Posterior vena cava (tissue), 2 donors: ENCODE data around the gene RASL10A. TPM values are rescaled to one million over a fixed set of nuclear protein-coding genes. Genes with fewer than 3 reads are reported as not detected.

Experiments used
- DNase-seq: peaks from one replicate; pipeline ENCODE4 v3.0.0-alpha.2; 2020; ENCODE audit warnings: low spot score
- intact Hi-C, 2 donors: fragments of 100-400 bp; cut with DNase I; formaldehyde crosslinking; loops; one replicate each; pipeline versions ENCODE4 v1.14.1 to v1.14.2; 2022 to 2023
- total RNA-seq, 2 donors: library from RNA; stranded (reverse); fragmentation: NEBNext Ultra II Directional; extraction: Animal tissue kit (Norgen Biotek cat#: 25700); gene quantifications; one replicate each; pipeline ENCODE4 v1.2.1, GENCODE V29; 2021
- donor health status: DM: yes; HTN: yes; CAD: no.
- donor health status: DM: yes; HTN: yes; CAD: no.

RASL10A gene
- total RNA-seq, 2 donors from 2014 or later, result 0.71 to 1.9 TPM

- intact Hi-C loops, result no loop called here
- no peak for DNase-seq
Measured at GRCh38 chr22:29325785-29326315, 10.4 kb upstream of the RASL10A start.

GRCh38 chr22:29325356-29325755, 9.9 kb upstream of the RASL10A start:
- no peak for DNase-seq
- intact Hi-C loops, result no loop called here

GRCh38 chr22:29323641-29324040, 8.1 kb upstream of the RASL10A start:
- no peak for DNase-seq
- intact Hi-C loops, result loop anchor here in 1 of 2 donors (2.0 kb wide), 1 partner anchor 51 kb away; no protein-coding TSS in a partner anchor

- DNase-seq, result no peak
- intact Hi-C loops, result no loop called here
Measured at GRCh38 chr22:29320546-29320945, 5.0 kb upstream of the RASL10A start.

- intact Hi-C loops, result no loop called here
- DNase-seq, result no peak
Measured at GRCh38 chr22:29319072-29319471, 3.6 kb upstream of the RASL10A start.

- intact Hi-C loops, result no loop called here
- no peak for DNase-seq
Measured at GRCh38 chr22:29317827-29318454, 2.4 kb upstream of the RASL10A start.

GRCh38 chr22:29316141-29316828, 788 bp upstream of the RASL10A start:
- DNase-seq, result no peak
- intact Hi-C loops, result no loop called here

GRCh38 chr22:29314537-29315285, 786 bp downstream of the RASL10A start:
- DNase-seq, result no peak
- intact Hi-C loops, result no loop called here

GRCh38 chr22:29313576-29314466, 1.7 kb downstream of the RASL10A start:
- intact Hi-C loops, result no loop called here

GRCh38 chr22:29313126-29313575, 2.3 kb downstream of the RASL10A start:
- intact Hi-C loops, result no loop called here

More at GRCh38 chr22:29313576-29314466, 1.7 kb downstream of the RASL10A start:
- peak; percentile 78 for DNase-seq

GRCh38 chr22:29312218-29313125, 3.0 kb downstream of the RASL10A start:
- DNase-seq, result peak; percentile 80
- intact Hi-C loops, result no loop called here

More at GRCh38 chr22:29313126-29313575, 2.3 kb downstream of the RASL10A start:
- DNase-seq, result peak; percentile 87

- DNase-seq, result peak; percentile 86
- intact Hi-C loops, result no loop called here
Measured at GRCh38 chr22:29311464-29312217, 3.9 kb downstream of the RASL10A start.

- peak; percentile 98 for DNase-seq
- intact Hi-C loops, result no loop called here
Measured at GRCh38 chr22:29310863-29311339, 4.6 kb downstream of the RASL10A start.

GRCh38 chr22:29310065-29310862, 5.2 kb downstream of the RASL10A start:
- intact Hi-C loops, result no loop called here
- peak; percentile 76 for DNase-seq

GRCh38 chr22:29309332-29310064, 6.0 kb downstream of the RASL10A start:
- intact Hi-C loops, result no loop called here
- peak; percentile 84 for DNase-seq
